Kidney tubule cell (primary cell): ENCODE measurements around the gene RGS12.

ENCODE experiments used
- DNase-seq: peaks from one replicate; pipeline ENCODE4 v3.0.0-alpha.2; 2018; ENCODE audit warnings: low spot score

RGS12 gene

GRCh38 chr4:3276986-3277385, 15.8 kb upstream of the RGS12 start:
- DNase-seq, result no peak

GRCh38 chr4:3280466-3280865, 12.4 kb upstream of the RGS12 start:
- DNase-seq, result no peak

- DNase-seq, result no peak
Measured at GRCh38 chr4:3283483-3283882, 9.3 kb upstream of the RGS12 start.

- DNase-seq, result no peak
Measured at GRCh38 chr4:3283916-3284315, 8.9 kb upstream of the RGS12 start.

- DNase-seq, result no peak
Measured at GRCh38 chr4:3284734-3285557, 7.9 kb upstream of the RGS12 start.

GRCh38 chr4:3285558-3286334, 7.1 kb upstream of the RGS12 start:
- no peak for DNase-seq

- DNase-seq, result no peak
Measured at GRCh38 chr4:3286335-3287175, 6.3 kb upstream of the RGS12 start.

- no peak for DNase-seq
Measured at GRCh38 chr4:3287271-3287971, 5.4 kb upstream of the RGS12 start.

- no peak for DNase-seq
Measured at GRCh38 chr4:3287972-3288570, 4.8 kb upstream of the RGS12 start.

- no peak for DNase-seq
Measured at GRCh38 chr4:3288571-3289094, 4.2 kb upstream of the RGS12 start.

GRCh38 chr4:3290476-3290875, 2.3 kb upstream of the RGS12 start:
- no peak for DNase-seq

GRCh38 chr4:3290889-3291321, 1.9 kb upstream of the RGS12 start:
- no peak for DNase-seq

- DNase-seq, result no peak
Measured at GRCh38 chr4:3291411-3291968, 1.3 kb upstream of the RGS12 start.

- DNase-seq, result peak; percentile 70
Measured at GRCh38 chr4:3291969-3292570, 751 bp upstream of the RGS12 start.

GRCh38 chr4:3293401-3294391, 875 bp downstream of the RGS12 start:
- no peak for DNase-seq

GRCh38 chr4:3294401-3295241, 1.8 kb downstream of the RGS12 start:
- no peak for DNase-seq

GRCh38 chr4:3295837-3296624, 3.2 kb downstream of the RGS12 start:
- no peak for DNase-seq
